Astrocyte (in vitro differentiated cells and primary cell): ENCODE measurements around the gene ULK4. TPM values are rescaled to one million over a fixed set of nuclear protein-coding genes. Genes with fewer than 3 reads are reported as not detected.

Source experiments
- DNase-seq: peaks from one replicate; pipeline ENCODE4 v3.0.0-alpha.2; 2010; ENCODE audit warnings: low read depth
- FAIRE-seq: peaks from 2 replicates; lab custom pipeline; 2011; peaks lifted over from hg19 to GRCh38; lab: Jason Lieb, UNC
- H2AFZ ChIP-seq: 2 replicates; pipeline ENCODE4 v1.6.0; 2012; ENCODE audit warnings: low read depth, low read length, inconsistent platforms
- H3K27ac ChIP-seq: 2 replicates; pipeline ENCODE4 v1.5.1; 2011; ENCODE audit warnings: low read depth, low read length, inconsistent platforms
- H3K27me3 ChIP-seq: 2 replicates; pipeline ENCODE4 v1.6.0; 2011; ENCODE audit warnings: low read length, inconsistent platforms; ENCODE audit not compliant: insufficient read depth
- H3K36me3 ChIP-seq: 2 replicates; pipeline ENCODE4 v1.5.1; 2011; ENCODE audit warnings: low read length, inconsistent platforms; ENCODE audit not compliant: insufficient read depth
- H3K4me1 ChIP-seq: 2 replicates; pipeline ENCODE4 v1.5.1; 2011; ENCODE audit warnings: low read length, inconsistent platforms; ENCODE audit not compliant: insufficient read depth
- H3K4me2 ChIP-seq: 2 replicates; pipeline ENCODE4 v1.6.0; 2012; ENCODE audit warnings: low read length, inconsistent platforms
- H3K4me3 ChIP-seq: 2 replicates; pipeline ENCODE4 v1.5.1; 2011; ENCODE audit warnings: low read depth, mild to moderate bottlenecking, low read length, inconsistent platforms; ENCODE audit not compliant: insufficient read depth
- H3K79me2 ChIP-seq: 2 replicates; pipeline ENCODE4 v1.6.0; 2012; ENCODE audit warnings: mild to moderate bottlenecking, low read length, inconsistent platforms; ENCODE audit not compliant: insufficient read depth
- H3K9ac ChIP-seq: 2 replicates; pipeline ENCODE4 v1.6.0; 2012; ENCODE audit warnings: mild to moderate bottlenecking, low read length, inconsistent platforms
- H3K9me3 ChIP-seq: 2 replicates; pipeline ENCODE4 v1.5.1; 2012; ENCODE audit warnings: low read depth, mild to moderate bottlenecking, low read length, inconsistent platforms; ENCODE audit not compliant: insufficient read depth
- H4K20me1 ChIP-seq: 2 replicates; pipeline ENCODE4 v1.6.0; 2012; ENCODE audit warnings: low read length, inconsistent platforms; ENCODE audit not compliant: insufficient read depth
- H3K27ac Mint-ChIP-seq: one replicate; pipeline ENCODE4 v1.8.0; 2021; ENCODE audit warnings: mild to moderate bottlenecking, mixed read lengths; ENCODE audit not compliant: unreplicated experiment
- H3K27me3 Mint-ChIP-seq: one replicate; pipeline ENCODE4 v1.8.0; 2021; ENCODE audit warnings: low read depth, mixed read lengths; ENCODE audit not compliant: unreplicated experiment
- H3K36me3 Mint-ChIP-seq: one replicate; pipeline ENCODE4 v1.8.0; 2021; ENCODE audit warnings: low read depth, mixed read lengths; ENCODE audit not compliant: unreplicated experiment
- H3K4me1 Mint-ChIP-seq: one replicate; pipeline ENCODE4 v1.8.0; 2021; ENCODE audit warnings: low read depth, mixed read lengths; ENCODE audit not compliant: unreplicated experiment
- H3K4me3 Mint-ChIP-seq: one replicate; pipeline ENCODE4 v1.8.0; 2021; ENCODE audit warnings: mild to moderate bottlenecking, moderate library complexity, mixed read lengths; ENCODE audit not compliant: unreplicated experiment
- H3K9me3 Mint-ChIP-seq: one replicate; pipeline ENCODE4 v1.8.0; 2021; ENCODE audit warnings: mild to moderate bottlenecking, mixed read lengths; ENCODE audit not compliant: unreplicated experiment
- CTCF ChIP-seq: IDR thresholded peaks from 2 replicates; pipeline ENCODE4 v1.5.1; 2011; ENCODE audit warnings: low read depth, mild to moderate bottlenecking, inconsistent platforms, low read length, moderate library complexity; ENCODE audit not compliant: insufficient read depth
- EZH2 ChIP-seq: IDR thresholded peaks from 2 replicates; pipeline ENCODE4 v1.6.1; 2012; ENCODE audit warnings: mild to moderate bottlenecking, low read length, inconsistent platforms; ENCODE audit not compliant: insufficient read depth
- total RNA-seq: library from RNA; stranded (reverse); gene quantifications from 2 replicates; pipeline ENCODE4 v1.2.1, GENCODE V29; 2021

ULK4 gene
- total RNA-seq, 1 donor from 2014 or later = 6.6 TPM

DNA sequence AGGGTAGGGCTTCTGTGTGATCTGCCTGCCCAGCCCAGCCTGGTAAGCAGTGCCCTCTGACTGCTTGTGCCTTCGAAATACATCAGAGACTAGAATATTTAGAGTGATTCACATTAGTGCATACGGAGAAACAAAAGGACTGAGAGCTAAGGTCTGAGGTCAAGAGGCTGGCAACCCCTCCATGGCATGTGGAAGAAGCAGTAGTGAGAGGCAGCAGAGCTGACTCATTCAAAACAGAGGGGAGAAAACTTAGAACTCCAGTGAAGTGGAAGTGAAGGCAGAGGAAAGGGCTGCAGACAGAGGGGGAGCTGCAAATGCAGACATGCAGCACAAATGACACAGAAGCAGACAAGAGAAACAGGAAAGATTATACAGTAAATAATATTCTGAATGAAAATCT, 61.6 kb downstream of the ULK4 start:
- peaks cover 4% of the 10 kb centered on the region for H3K36me3 Mint-ChIP-seq

DNA sequence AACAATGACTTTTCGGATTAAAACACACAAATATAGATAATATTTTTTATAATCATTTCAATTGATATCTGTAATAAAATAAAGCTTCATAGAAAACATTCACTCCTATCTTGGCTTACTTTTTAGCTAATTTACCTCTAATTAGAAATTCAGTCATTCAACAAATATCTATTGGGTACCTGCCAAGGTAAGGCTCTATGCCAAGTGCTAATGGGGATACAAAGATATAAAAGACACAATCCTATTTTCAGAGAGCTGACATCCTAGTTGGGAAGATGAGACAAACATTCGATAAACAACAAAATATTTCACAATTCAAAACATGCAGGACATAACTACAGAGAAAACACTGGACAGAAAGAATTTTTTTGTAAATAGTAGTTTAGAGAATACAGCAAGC, 63.3 kb downstream of the ULK4 start:
- Mint-ChIP-seq H3K4me1 (peaks cover 14% of the 10 kb centered on the region), H3K27ac (no peak overlapping the region), H3K36me3 (peaks cover 4% of the 10 kb centered on the region), H3K9me3 (no peaks in the 10 kb centered on the region), H3K27me3 (no peaks in the 10 kb centered on the region), H3K4me3 (no peak overlapping the region)
- no peak overlapping the region for H3K27ac ChIP-seq
- H3K36me3 ChIP-seq = no peaks in the 10 kb centered on the region
- H3K79me2 ChIP-seq = no peaks in the 10 kb centered on the region
- DNase-seq (no peak), FAIRE-seq (no peak)
- H3K4me1 ChIP-seq = peaks cover 7% of the 10 kb centered on the region
- no peak overlapping the region for H3K9ac ChIP-seq
- no peak overlapping the region for H3K4me2 ChIP-seq
- H4K20me1 ChIP-seq = no peaks in the 10 kb centered on the region
- no peaks in the 10 kb centered on the region for H3K27me3 ChIP-seq
- H3K9me3 ChIP-seq = no peaks in the 10 kb centered on the region
- TF ChIP-seq EZH2 = no peak
- no peak for TF ChIP-seq CTCF
- no peak overlapping the region for H3K4me3 ChIP-seq
- H2AFZ ChIP-seq = no peak overlapping the region

More for the DNA sequence above, 61.6 kb downstream of the ULK4 start:
- Histone ChIP-seq H3K4me3 (no peak overlapping the region), H2AFZ (no peak overlapping the region), H3K9ac (no peak overlapping the region), H3K27me3 (no peaks in the 10 kb centered on the region), H3K4me1 (peaks cover 7% of the 10 kb centered on the region), H3K36me3 (no peaks in the 10 kb centered on the region), H3K9me3 (no peaks in the 10 kb centered on the region), H4K20me1 (no peaks in the 10 kb centered on the region), H3K79me2 (no peaks in the 10 kb centered on the region), H3K4me2 (peak overlapping the region; percentile 45), H3K27ac (no peak overlapping the region)
- FAIRE-seq (no peak), DNase-seq (peak; percentile 71)
- no peaks in the 10 kb centered on the region for H3K9me3 Mint-ChIP-seq
- H3K4me1 Mint-ChIP-seq = peaks cover 14% of the 10 kb centered on the region
- TF ChIP-seq EZH2 = no peak
- TF ChIP-seq CTCF = no peak
- H3K27ac Mint-ChIP-seq = peak overlapping the region; percentile 88
- peak overlapping the region; percentile 58 for H3K4me3 Mint-ChIP-seq
- H3K27me3 Mint-ChIP-seq = no peaks in the 10 kb centered on the region

DNA sequence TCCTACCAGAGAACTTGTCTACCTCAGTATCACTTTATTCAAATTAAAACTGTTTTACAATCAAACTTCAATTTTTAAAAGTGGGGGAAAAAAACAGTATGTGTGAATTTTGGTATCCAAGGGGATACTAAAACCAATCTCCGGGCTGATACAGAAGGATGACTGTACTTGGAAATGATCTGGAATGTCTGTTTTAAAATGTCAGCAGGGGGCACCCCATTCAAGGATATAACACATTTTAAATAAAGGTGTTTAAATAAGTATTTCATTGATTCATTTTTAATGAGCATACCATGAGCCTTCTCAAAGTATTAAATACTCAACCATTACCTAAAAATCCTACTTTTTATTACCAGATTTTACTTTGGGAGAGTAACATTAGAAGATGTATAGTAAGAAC, 67.9 kb downstream of the ULK4 start:
- H3K9me3 ChIP-seq = no peaks in the 10 kb centered on the region
- Mint-ChIP-seq H3K27ac (no peak overlapping the region), H3K36me3 (peaks cover 11% of the 10 kb centered on the region), H3K4me1 (no peaks in the 10 kb centered on the region), H3K9me3 (peaks cover 7% of the 10 kb centered on the region), H3K4me3 (no peak overlapping the region), H3K27me3 (no peaks in the 10 kb centered on the region)
- FAIRE-seq (no peak), DNase-seq (peak; percentile 40)
- no peaks in the 10 kb centered on the region for H3K36me3 ChIP-seq
- H4K20me1 ChIP-seq = no peaks in the 10 kb centered on the region
- no peak overlapping the region for H3K4me2 ChIP-seq
- no peaks in the 10 kb centered on the region for H3K79me2 ChIP-seq
- no peak overlapping the region for H3K27ac ChIP-seq
- H3K27me3 ChIP-seq = no peaks in the 10 kb centered on the region
- H3K4me3 ChIP-seq = no peak overlapping the region
- TF ChIP-seq EZH2 = no peak
- peak; percentile 41 for TF ChIP-seq CTCF
- H2AFZ ChIP-seq = no peak overlapping the region
- no peaks in the 10 kb centered on the region for H3K4me1 ChIP-seq
- H3K9ac ChIP-seq = no peak overlapping the region
